Measurements from ENCODE around the gene CAMKK2.
"Not testable (repeated sequence)": the region's sequence is repeated elsewhere in the genome, so short reads cannot be mapped to it uniquely, and the experiment has no call there.

CAMKK2 gene

DNA sequence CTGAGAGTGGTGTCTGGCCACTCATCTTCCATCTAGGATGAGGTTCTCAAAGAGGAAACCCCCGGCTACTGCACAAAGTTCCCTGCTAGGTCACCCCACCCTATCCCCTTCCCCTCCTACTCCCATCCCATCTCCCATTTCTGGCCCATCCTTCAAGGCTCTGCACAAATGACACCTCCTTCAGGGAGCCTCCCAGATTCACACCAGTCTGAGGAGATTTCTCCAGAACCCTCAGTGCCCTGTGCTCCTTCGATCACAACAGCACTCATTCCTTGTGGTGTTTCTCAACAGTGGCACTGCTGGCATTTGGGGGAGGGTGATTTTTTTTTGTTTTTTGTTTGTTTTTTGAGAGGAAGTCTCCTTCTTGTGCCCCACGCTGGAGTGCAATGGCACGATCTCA lies 2.9 kb downstream of the CAMKK2 start:
- Histone ChIP-seq H3K9me3 (no peaks in the 10 kb centered on the region), H3K27me3 (ENCODE audit: low read depth) (no peaks in the 10 kb centered on the region), H3K4me3 (no peak overlapping the region), H3K4me1 (peaks cover 12% of the 10 kb centered on the region), H3K36me3 (replicated peaks) (peaks cover 23% of the 10 kb centered on the region)
- in situ Hi-C loops (cut with MboI; ENCODE audit: low sequenced_read_pairs) = no loop called here
- DNase-seq (ENCODE audit: low spot score in 2 of 2) = no peak

DNA sequence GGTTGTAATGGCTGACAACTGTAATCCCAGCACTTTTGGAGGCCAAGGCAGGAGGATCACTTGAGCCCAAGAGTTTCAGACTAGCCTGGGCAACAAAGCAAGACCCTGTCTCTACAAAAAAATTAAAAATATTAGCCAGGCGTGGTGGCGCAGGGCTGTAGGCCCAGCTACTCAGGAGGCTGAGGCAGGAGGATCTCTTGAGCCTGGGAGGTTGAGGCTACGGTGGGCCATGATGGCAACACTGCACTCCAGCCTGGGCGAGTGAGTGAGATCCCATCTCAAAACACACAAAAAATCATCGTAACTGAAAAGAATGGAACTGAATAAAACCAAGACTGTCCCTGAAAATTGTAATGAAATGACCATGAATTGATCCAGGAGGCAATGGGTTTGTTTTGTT lies 6.1 kb downstream of the CAMKK2 start:
- Histone ChIP-seq H3K27me3 (ENCODE audit: low read depth) (no peaks in the 10 kb centered on the region), H3K36me3 (replicated peaks) (peaks cover 20% of the 10 kb centered on the region), H3K4me1 (peaks cover 7% of the 10 kb centered on the region), H3K4me3 (no peak overlapping the region), H3K9me3 (no peaks in the 10 kb centered on the region)
- no peak for DNase-seq (ENCODE audit: low spot score in 2 of 2)
- in situ Hi-C loops (cut with MboI; ENCODE audit: low sequenced_read_pairs) = no loop called here

DNA sequence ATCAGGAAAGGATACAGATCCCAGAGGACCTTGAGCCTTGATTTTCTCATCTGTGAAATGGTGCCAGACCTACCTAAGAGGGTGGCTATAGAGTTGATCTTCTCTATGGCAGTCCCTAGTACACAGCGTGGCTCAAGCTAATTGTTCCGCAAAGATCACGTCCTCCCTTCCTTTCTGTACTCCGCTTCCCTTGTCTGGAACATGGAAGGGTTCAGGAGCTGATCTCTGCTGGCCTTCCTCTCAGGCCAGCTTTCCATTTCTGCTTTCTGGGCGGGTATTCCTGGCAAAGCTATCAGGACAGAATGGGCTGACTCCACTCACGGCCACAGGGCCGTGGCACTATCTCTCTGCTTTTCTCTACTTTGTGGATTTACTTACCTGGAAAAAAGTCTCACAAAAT lies 6.5 kb downstream of the CAMKK2 start:
- H3K27me3 ChIP-seq (ENCODE audit: low read depth) = no peaks in the 10 kb centered on the region
- no peak overlapping the region for H3K4me3 ChIP-seq
- peaks cover 20% of the 10 kb centered on the region for H3K36me3 ChIP-seq (replicated peaks)
- DNase-seq (ENCODE audit: low spot score in 2 of 2) = no peak
- H3K4me1 ChIP-seq = peaks cover 4% of the 10 kb centered on the region; the same call in 1 of the 2 replicates
- in situ Hi-C loops (cut with MboI; ENCODE audit: low sequenced_read_pairs) = no loop called here
- no peaks in the 10 kb centered on the region for H3K9me3 ChIP-seq

- DNase-seq (ENCODE audit: low spot score in 2 of 2) = no peak
- Histone ChIP-seq H3K27me3 (ENCODE audit: low read depth) (no peaks in the 10 kb centered on the region), H3K9me3 (no peaks in the 10 kb centered on the region), H3K4me3 (no peak overlapping the region), H3K36me3 (replicated peaks) (peaks cover 17% of the 10 kb centered on the region), H3K4me1 (no peaks in the 10 kb centered on the region)
- in situ Hi-C loops (cut with MboI; ENCODE audit: low sequenced_read_pairs) = no loop called here
Observed at GRCh38 chr12:121288986-121289385, 7.5 kb downstream of the CAMKK2 start.

- Histone ChIP-seq H3K27me3 (ENCODE audit: low read depth) (no peaks in the 10 kb centered on the region), H3K4me1 (no peaks in the 10 kb centered on the region), H3K9me3 (no peaks in the 10 kb centered on the region), H3K36me3 (replicated peaks) (peaks cover 21% of the 10 kb centered on the region), H3K4me3 (no peak overlapping the region)
- in situ Hi-C loops (cut with MboI; ENCODE audit: low sequenced_read_pairs) = no loop called here
- no peak for DNase-seq (ENCODE audit: low spot score in 2 of 2)
Observed at GRCh38 chr12:121288158-121288845, 8.2 kb downstream of the CAMKK2 start.

GRCh38 chr12:121287267-121287954 lies 9.1 kb downstream of the CAMKK2 start:
- H3K9me3 ChIP-seq = no peaks in the 10 kb centered on the region
- H3K36me3 ChIP-seq (replicated peaks) = peaks cover 21% of the 10 kb centered on the region
- H3K4me1 ChIP-seq = no peaks in the 10 kb centered on the region
- H3K27me3 ChIP-seq (ENCODE audit: low read depth) = no peaks in the 10 kb centered on the region
- in situ Hi-C loops (cut with MboI; ENCODE audit: low sequenced_read_pairs) = no loop called here
- H3K4me3 ChIP-seq = no peak overlapping the region
- no peak for DNase-seq (ENCODE audit: low spot score in 2 of 2)

- H3K9me3 ChIP-seq = no peaks in the 10 kb centered on the region
- H3K27me3 ChIP-seq (ENCODE audit: low read depth) = no peaks in the 10 kb centered on the region
- H3K36me3 ChIP-seq (replicated peaks) = peaks cover 8% of the 10 kb centered on the region
- DNase-seq (ENCODE audit: low spot score in 2 of 2) = no peak
- no peaks in the 10 kb centered on the region for H3K4me1 ChIP-seq
- in situ Hi-C loops (cut with MboI; ENCODE audit: low sequenced_read_pairs) = no loop called here
- H3K4me3 ChIP-seq = no peak overlapping the region
Observed at GRCh38 chr12:121285856-121286255, 10.7 kb downstream of the CAMKK2 start.

DNA sequence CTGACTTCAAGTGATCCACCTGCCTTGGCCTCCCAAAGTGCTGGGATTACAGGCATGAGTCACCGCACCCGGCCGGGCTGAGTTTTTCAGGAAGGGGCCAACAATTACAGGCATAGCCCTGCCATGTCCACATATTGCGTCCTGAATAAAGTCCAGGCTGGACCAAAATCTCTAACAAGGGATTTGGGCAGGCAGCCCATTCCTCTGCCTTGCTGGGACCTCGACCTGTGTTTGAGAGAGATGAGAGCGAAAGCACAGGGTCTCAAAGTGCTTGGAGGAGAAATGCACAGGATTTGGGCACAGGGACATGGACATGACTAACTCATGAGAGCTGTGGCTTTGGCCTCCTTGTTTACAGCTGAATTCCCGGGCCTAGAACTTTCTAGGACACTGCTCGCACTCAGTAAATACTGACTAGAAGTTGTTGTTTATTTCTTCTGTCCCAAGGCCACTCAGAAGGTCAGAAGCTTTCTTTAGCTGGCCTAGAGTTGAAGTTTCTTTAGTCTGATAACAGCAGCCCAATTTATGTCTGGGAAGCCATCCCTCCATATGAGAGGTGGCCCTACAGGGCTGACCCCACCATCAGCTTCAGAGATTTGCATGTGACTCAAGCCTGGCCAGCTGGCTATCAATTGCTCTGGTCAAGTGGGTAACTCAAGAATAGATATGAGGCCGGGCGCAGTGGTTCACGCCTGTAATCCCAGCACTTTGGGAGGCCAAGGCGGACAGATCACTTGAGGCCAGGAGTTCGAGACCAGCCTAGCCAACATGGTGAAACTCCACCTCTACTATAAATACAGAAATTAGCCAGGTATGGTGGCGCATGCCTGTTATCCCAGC lies 11.7 kb downstream of the CAMKK2 start:
- Histone ChIP-seq H3K9me3 (no peaks in the 10 kb centered on the region), H3K4me1 (no peaks in the 10 kb centered on the region), H3K27me3 (ENCODE audit: low read depth) (no peaks in the 10 kb centered on the region), H3K4me3 (no peak overlapping the region), H3K36me3 (replicated peaks) (peaks cover 7% of the 10 kb centered on the region; the same call in 1 of the 2 replicates)
- in situ Hi-C loops (cut with MboI; ENCODE audit: low sequenced_read_pairs) = no loop called here
- DNase-seq (ENCODE audit: low spot score in 2 of 2) = no peak

DNA sequence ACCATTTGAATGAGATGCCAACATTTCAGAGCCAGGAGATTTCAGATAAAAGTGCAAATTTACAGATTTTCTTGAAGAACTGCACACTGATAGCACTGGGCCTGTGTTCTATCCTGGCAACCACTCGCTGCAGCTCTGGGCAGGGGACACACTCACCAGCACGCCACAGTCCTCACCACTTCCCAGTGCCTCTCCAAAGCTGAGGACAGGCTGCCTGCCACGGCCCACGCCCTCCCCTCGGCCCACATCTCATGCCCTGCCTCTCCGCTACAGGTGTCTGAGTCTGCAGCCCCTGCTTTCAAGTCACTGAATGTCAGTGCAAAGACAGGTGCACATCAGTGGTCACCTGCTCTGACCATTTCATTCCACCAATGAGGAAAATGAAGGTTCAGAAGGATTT lies 12.7 kb downstream of the CAMKK2 start:
- H3K4me1 ChIP-seq = no peaks in the 10 kb centered on the region
- no peak overlapping the region for H3K4me3 ChIP-seq
- no peak for DNase-seq (ENCODE audit: low spot score in 2 of 2)
- no peaks in the 10 kb centered on the region for H3K9me3 ChIP-seq
- H3K36me3 ChIP-seq (replicated peaks) = peaks cover 7% of the 10 kb centered on the region
- in situ Hi-C loops (cut with MboI; ENCODE audit: low sequenced_read_pairs) = no loop called here
- H3K27me3 ChIP-seq (ENCODE audit: low read depth) = no peaks in the 10 kb centered on the region

GRCh38 chr12:121283388-121283787 lies 13.1 kb downstream of the CAMKK2 start:
- DNase-seq (ENCODE audit: low spot score in 2 of 2) = no peak
- in situ Hi-C loops (cut with MboI; ENCODE audit: low sequenced_read_pairs) = no loop called here
- no peaks in the 10 kb centered on the region for H3K9me3 ChIP-seq
- no peak overlapping the region for H3K4me3 ChIP-seq
- H3K27me3 ChIP-seq (ENCODE audit: low read depth) = no peaks in the 10 kb centered on the region
- no peaks in the 10 kb centered on the region for H3K4me1 ChIP-seq
- peaks cover 7% of the 10 kb centered on the region for H3K36me3 ChIP-seq (replicated peaks)

GRCh38 chr12:121282910-121283309 lies 13.6 kb downstream of the CAMKK2 start:
- DNase-seq (ENCODE audit: low spot score in 2 of 2); in situ Hi-C loops (cut with MboI; ENCODE audit: low sequenced_read_pairs); H3K36me3 ChIP-seq (replicated peaks); H3K9me3 ChIP-seq; H3K27me3 ChIP-seq (ENCODE audit: low read depth); H3K4me1 ChIP-seq; H3K4me3 ChIP-seq: not testable (repeated sequence)

GRCh38 chr12:121282072-121282742 lies 14.3 kb downstream of the CAMKK2 start:
- DNase-seq (ENCODE audit: low spot score in 2 of 2) = no peak
- Histone ChIP-seq H3K9me3 (no peaks in the 10 kb centered on the region), H3K4me1 (no peaks in the 10 kb centered on the region), H3K4me3 (no peak overlapping the region), H3K36me3 (replicated peaks) (peaks cover 7% of the 10 kb centered on the region), H3K27me3 (ENCODE audit: low read depth) (no peaks in the 10 kb centered on the region)
- in situ Hi-C loops (cut with MboI; ENCODE audit: low sequenced_read_pairs) = no loop called here

GRCh38 chr12:121281116-121281515 lies 15.4 kb downstream of the CAMKK2 start:
- in situ Hi-C loops (cut with MboI; ENCODE audit: low sequenced_read_pairs); H3K4me3 ChIP-seq; DNase-seq (ENCODE audit: low spot score in 2 of 2); H3K9me3 ChIP-seq; H3K27me3 ChIP-seq (ENCODE audit: low read depth); H3K4me1 ChIP-seq; H3K36me3 ChIP-seq (replicated peaks): not testable (repeated sequence)
